GM10266 (cell line): ENCODE results near the gene GPR39.

Experiments
- DNase-seq: peaks from one replicate; pipeline ENCODE4 v3.0.0; 2012; ENCODE audit errors: extremely low spot score
- TF ChIP-seq, protein P1 (sequence below): IDR thresholded peaks from 2 replicates; pipeline ENCODE4 v1.5.1; 2012; ENCODE audit warnings: mild to moderate bottlenecking, low read depth; ENCODE audit not compliant: control insufficient read depth, insufficient read depth; ENCODE audit errors: missing control alignments

The GPR39 gene

DNA sequence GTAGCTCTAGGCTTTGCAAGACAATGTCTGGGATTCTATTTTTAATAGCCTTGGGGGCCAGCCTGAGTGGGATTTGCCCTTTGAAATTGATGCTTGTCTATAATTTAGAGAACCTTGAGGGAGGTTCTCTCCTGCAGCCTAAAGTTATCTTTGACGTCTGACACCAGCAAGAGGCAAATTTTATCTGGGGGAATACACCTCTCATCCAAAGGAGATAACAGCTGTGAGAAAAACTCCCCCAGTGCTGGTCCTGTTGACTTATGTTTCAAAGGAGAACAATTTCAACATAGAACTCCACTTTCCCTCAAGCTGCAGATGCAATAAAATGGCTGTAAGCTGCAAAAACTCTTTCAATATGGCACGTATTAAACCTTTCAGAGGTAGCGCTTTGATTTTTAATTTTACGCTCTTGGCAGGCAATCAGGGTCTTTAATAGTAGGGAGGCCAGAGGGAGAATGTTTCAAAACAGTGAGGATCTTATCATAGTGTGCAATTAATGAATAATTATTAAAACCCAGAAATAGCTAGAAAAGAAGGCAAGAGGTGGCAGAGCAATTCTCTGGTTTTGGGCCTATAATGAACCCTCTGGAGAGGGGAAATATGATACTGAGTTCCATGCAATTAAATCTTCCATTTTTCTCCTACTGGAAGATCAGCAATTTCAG is 191.0 kb downstream of the GPR39 start:
- TF ChIP-seq, protein P1, sequence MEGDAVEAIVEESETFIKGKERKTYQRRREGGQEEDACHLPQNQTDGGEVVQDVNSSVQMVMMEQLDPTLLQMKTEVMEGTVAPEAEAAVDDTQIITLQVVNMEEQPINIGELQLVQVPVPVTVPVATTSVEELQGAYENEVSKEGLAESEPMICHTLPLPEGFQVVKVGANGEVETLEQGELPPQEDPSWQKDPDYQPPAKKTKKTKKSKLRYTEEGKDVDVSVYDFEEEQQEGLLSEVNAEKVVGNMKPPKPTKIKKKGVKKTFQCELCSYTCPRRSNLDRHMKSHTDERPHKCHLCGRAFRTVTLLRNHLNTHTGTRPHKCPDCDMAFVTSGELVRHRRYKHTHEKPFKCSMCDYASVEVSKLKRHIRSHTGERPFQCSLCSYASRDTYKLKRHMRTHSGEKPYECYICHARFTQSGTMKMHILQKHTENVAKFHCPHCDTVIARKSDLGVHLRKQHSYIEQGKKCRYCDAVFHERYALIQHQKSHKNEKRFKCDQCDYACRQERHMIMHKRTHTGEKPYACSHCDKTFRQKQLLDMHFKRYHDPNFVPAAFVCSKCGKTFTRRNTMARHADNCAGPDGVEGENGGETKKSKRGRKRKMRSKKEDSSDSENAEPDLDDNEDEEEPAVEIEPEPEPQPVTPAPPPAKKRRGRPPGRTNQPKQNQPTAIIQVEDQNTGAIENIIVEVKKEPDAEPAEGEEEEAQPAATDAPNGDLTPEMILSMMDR, result no peak
- no peak for DNase-seq

DNA sequence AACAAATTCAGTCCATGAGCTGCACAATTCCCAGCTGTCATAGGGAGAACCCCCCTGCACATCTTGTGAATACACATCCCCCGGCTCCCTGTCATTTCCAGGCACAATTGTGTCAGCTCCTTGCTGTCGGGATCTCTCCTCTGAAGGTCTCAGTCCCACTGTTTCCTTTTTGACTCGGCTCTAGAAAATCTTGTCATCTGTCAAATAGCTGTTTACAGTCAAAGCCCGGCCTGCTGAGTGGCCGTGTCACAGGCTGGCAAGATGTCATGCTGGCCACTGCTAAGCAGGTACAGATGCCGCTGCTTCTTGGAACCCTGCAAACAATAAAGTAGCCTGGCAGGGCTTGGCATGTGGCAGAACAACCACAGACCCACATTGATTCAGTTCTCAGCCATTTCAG is 191.7 kb downstream of the GPR39 start:
- TF ChIP-seq, protein P1, result no peak
- DNase-seq, result no peak

DNA sequence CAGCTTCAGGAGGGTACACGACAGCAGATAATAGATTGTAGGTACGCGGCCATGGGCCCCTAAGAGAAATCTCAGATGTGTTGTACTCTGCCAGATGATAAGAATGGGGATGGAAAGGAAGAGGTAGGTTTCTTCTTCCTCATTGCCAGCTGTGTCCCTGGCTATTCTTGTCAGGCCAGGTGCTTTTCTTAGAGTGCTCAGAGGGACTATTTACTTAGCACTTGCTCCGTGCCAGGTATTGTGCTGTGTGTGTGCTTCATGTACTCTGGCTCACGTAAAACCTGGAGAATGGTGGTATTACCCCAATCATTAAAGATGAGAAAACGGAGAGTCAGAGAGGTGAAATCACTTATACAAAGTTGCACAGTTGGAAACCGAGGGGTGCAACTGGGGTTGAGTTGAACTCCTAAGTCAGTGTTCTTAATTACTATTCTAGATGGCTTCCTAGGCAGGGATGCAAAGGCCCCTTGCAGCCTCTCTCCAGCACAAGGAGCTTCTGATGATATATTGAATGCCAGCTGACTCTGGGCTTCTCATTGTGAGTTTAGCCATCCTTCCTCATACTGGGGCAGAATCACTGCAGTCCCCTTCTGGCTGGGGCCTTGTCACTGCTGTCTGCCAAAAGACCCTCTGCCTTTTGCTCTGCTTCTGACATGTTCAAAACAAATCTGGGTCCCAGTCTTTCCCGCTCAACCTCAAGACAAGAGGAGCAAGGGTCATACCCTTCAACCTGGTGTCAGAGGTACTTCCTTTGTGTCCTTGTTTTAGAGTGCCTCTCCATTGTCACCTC is 192.7 kb downstream of the GPR39 start:
- no peak for DNase-seq
- TF ChIP-seq, protein P1, result no peak

DNA sequence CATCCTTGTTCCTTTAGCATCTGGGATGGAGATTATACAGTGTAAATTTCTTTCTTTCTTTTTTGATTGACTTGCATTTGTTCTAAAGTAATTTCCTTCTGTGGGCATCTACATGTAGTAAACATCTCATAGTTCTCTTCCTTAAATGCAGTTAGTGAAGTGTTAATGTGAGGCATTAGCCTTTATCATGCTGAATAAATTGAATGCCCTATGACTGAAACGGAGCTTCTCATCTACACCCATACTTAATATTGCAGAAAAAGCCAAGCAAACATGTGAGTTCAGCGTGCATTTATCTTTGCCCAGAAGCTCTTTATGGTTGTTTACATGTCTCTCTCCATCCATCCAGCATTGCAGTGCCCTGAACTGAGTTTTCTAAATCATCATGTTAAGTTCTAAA is 195.1 kb downstream of the GPR39 start:
- DNase-seq, result no peak
- TF ChIP-seq, protein P1, result no peak

DNA sequence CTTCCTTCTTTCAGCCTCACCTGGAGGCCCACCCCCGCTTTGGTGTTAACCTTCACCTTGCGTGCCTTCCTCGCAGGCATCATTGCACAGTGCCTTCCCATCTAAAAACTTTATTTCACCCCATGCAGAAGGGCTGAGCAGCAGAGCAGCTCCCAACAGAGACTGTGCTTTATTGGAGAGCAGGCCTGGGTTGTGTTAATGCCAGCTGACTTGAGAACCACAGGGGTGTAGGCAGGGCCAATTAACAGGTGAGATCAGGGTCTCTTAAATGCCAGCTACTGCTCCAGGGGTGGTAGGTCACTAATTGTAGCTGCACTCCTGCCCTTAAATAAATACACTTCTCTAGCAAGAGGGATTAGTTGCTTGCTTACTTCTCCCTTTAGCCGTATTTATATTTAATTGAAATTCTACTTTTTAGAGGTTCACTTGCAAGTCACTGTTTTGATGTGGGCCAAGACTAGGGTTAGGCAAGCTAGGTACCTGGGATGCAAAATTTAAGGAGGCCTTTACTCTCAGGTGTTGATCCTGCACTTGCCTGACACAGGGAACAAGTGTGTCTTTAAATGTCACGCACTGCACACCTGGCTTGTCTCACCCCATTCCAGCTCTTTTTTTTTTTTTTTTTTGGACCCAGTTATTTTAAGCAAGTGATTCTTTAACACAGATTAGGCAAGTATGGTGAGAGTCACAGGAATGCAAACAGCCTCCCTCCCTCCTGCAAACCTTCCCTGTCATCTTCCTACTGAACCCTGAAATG is 198.9 kb downstream of the GPR39 start:
- TF ChIP-seq, protein P1, result no peak
- no peak for DNase-seq

DNA sequence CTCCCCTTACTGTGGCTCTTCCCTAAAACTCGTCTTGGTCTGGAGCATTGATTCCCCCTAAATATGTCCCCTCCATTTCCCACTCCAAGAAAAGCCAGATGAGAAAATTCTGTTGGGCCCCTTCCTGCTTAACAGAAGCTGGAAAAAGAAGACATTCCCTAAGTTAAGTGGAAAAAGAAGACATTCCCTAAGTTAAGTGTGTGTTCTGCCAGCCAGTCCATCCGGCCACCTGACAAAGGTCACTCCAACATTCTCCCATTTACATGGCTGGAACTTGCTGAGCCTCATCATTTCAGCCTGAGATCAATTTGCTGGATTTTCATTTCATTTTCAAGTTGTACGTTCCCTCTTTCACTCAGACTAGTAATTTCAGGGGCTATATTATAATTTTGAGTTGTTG is 201.4 kb downstream of the GPR39 start:
- TF ChIP-seq, protein P1, result no peak
- no peak for DNase-seq

DNA sequence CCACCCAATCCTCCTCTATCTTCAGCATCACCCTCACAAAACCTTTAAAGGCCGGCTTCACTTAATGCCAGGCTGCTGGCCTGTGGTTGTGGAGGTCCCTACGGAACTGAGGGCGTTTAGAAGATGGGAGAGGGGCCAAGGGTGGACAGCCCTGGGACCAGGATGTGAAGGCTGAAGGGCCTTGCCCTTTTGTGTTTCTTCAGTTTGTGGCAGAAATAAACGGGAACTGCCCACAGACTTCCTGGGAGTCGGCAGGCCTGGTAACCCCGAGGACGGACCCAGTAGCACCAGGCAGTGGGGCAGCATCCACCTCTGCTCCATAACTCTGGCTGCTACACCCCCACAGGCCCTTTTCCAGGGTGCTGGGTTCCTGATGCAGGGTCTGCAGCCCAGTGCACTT is 202.1 kb downstream of the GPR39 start:
- TF ChIP-seq, protein P1, result no peak
- no peak for DNase-seq
